ENCODE data around the gene RPH3AL. TPM values are rescaled to one million over a fixed set of nuclear protein-coding genes. Genes with fewer than 3 reads are reported as not detected.

Gene RPH3AL
- total and polyA plus RNA-seq, 10 donors, result 4.8 to 182 (median 49.1) TPM

DNA sequence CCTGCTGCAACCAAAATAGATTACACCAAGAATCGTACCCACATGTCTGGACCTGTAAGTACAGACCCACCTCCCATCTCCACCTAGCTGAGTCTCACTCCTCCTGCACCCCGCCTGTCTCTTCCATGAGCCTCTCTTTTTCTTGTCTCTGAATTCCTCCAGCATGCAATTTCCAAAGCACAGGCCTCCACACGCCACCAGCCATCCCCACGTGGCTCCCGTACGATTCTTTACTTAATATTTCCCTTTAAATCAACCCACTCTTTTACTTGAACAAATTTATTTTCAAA is 1.2 kb downstream of the RPH3AL start:
- peaks cover 35 to 68% (median 57%) of the 10 kb centered on the region in 6 donors for H3K4me1 ChIP-seq
- H3K4me3 ChIP-seq, result no peak overlapping the region
- no peak for DNase-seq
- TF ChIP-seq POLR2A (IDR thresholded peaks at IDR 0.05) (no peak), POLR2AphosphoS5 (IDR thresholded peaks at IDR 0.05) (no peak)
- TF ChIP-seq, protein P1, sequence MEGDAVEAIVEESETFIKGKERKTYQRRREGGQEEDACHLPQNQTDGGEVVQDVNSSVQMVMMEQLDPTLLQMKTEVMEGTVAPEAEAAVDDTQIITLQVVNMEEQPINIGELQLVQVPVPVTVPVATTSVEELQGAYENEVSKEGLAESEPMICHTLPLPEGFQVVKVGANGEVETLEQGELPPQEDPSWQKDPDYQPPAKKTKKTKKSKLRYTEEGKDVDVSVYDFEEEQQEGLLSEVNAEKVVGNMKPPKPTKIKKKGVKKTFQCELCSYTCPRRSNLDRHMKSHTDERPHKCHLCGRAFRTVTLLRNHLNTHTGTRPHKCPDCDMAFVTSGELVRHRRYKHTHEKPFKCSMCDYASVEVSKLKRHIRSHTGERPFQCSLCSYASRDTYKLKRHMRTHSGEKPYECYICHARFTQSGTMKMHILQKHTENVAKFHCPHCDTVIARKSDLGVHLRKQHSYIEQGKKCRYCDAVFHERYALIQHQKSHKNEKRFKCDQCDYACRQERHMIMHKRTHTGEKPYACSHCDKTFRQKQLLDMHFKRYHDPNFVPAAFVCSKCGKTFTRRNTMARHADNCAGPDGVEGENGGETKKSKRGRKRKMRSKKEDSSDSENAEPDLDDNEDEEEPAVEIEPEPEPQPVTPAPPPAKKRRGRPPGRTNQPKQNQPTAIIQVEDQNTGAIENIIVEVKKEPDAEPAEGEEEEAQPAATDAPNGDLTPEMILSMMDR (IDR thresholded peaks at IDR 0.05 in 8 of 11, conservative IDR thresholded peaks at IDR 0.05 in 3 of 11), result no peak
- 63 to 74% (median 69%) methylated on average over 6 of the region's 6 CpGs for WGBS, 5 donors
- intact Hi-C loops (cut with DNase I; ENCODE audit: low total_unique reads), result no loop called here
- H3K36me3 ChIP-seq, result no peaks in the 10 kb centered on the region
- H3K27ac ChIP-seq, result peak overlapping the region; percentile 74 to 91 (median 82)
- H3K27me3 ChIP-seq (replicated peaks in 1 of 7), result no peaks in the 10 kb centered on the region
- H3K9me3 ChIP-seq, result no peaks in the 10 kb centered on the region

DNA sequence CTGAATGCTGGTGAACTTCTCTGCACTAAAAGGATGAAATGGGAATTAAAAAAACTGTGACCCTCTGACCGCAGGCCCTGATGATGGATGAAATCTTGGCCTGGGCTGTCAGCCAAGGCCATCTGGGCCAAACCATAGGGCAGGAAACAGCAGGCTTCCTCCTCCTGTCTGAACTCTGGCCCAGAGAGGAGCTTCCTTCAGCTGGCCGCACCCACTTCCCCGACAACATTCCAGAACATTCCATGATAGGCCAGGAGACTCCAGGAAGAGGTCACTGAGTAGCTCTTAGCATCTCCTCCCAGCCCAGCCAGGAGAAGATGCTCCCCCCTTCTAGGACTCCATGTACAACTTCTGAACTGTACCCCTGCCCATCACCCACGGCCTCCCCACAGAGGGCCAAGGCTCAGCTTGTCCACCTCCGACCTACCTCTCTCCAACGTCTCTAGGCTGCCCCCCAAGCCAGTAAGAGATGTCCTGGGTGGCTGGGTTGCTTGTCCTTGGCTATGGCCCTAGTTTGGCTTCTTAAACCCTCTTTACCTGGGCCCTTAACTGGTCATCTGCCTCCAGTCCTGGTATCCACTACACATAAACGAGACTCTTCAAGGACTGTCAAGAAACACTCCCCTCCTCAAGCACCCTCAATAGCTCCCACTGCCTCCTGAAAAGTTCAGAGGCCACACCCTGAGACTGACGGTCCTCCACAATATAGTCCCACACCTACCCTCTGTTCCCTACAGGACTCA is 1.7 kb downstream of the RPH3AL start:
- Histone ChIP-seq H3K4me1 (peaks cover 35 to 68% (median 57%) of the 10 kb centered on the region in 6 donors), H3K4me3 (no peak overlapping the region), H3K9me3 (no peaks in the 10 kb centered on the region), H3K27me3 (replicated peaks in 1 of 7) (no peaks in the 10 kb centered on the region), H3K27ac (peak overlapping the region; percentile 74 to 91 (median 82)), H3K36me3 (no peaks in the 10 kb centered on the region)
- DNase-seq, result peak; percentile 84
- 27 to 38% (median 36%) methylated on average over 8 of the region's 8 CpGs for whole genome bisulfite sequencing, 5 donors
- intact Hi-C loops (cut with DNase I; ENCODE audit: low total_unique reads), result no loop called here
- TF ChIP-seq, protein P1 (IDR thresholded peaks at IDR 0.05 in 8 of 11, conservative IDR thresholded peaks at IDR 0.05 in 3 of 11), result no peak
- no peak for TF ChIP-seq POLR2A (IDR thresholded peaks at IDR 0.05)
- TF ChIP-seq POLR2AphosphoS5 (IDR thresholded peaks at IDR 0.05), result peak; percentile 50 to 95 (median 91)

DNA sequence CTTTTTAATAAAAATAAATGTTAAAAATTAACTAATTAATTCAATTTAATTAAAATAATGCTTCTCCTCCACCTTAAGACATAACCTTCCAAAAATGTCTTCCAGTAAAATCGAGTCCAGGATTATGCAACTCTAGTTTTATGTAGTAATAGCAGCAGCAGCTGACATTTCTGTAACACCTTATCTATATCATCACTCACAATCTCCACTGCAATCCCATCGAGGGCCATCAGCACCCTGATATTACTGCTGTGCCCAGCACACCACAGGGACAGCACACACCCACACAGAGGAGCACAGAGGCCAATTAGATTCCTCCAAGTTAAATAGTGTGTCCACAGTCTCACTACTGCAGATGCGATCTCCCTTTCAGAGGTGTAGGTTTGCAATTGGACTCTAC is 2.9 kb downstream of the RPH3AL start:
- DNase-seq, result no peak
- Histone ChIP-seq H3K27ac (peak overlapping the region; percentile 62 to 91 (median 82)), H3K4me1 (peaks cover 35 to 68% (median 57%) of the 10 kb centered on the region in 6 donors), H3K9me3 (no peaks in the 10 kb centered on the region), H3K36me3 (no peaks in the 10 kb centered on the region), H3K4me3 (peak overlapping the region in 1 of 8 donors; percentile 2), H3K27me3 (replicated peaks in 1 of 7) (no peaks in the 10 kb centered on the region)
- TF ChIP-seq POLR2AphosphoS5 (IDR thresholded peaks at IDR 0.05), result no peak
- TF ChIP-seq POLR2A (IDR thresholded peaks at IDR 0.05), result no peak
- TF ChIP-seq, protein P1 (IDR thresholded peaks at IDR 0.05 in 8 of 11, conservative IDR thresholded peaks at IDR 0.05 in 3 of 11), result no peak
- 33 to 52% (median 43%) methylated on average over 3 of the region's 3 CpGs for WGBS, 5 donors
- intact Hi-C loops (cut with DNase I; ENCODE audit: low total_unique reads), result no loop called here

DNA sequence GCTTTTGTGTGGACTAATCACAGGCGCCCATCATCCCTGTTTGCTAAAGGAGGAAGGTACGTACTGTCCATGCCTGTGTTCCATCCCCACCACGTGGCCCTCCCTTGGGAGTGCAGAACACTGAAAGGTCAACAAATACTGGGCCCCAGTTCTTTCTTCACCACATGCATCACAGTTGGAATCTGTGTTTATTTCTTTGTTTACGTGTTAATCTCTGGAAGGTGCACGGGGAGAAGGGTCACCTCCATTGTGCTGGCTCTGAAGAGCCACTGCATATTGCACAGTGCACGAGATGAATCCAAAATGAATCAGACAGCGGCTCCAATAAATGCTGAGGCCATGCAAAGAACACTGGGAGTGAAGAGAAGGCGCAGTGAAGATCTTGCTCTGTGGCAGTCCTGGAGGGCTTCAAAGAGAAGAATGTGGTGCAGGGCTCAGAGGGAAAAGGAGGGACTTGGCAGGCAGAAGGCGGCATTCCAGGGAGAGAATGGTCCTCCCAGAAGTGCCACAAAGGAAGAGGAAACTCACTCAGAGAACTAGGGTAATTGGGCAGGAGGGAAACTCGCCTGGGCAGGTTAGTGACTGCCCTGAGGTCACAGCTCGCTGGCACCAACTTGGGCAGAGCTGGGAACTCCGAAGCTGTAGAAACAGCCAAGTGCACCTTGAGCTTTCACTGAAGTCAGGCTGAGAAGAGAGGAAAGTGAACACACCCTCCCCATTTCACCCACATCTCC is 3.7 kb downstream of the RPH3AL start:
- no peaks in the 10 kb centered on the region for H3K9me3 ChIP-seq
- 67 to 77% (median 70%) methylated on average over 12 of the region's 12 CpGs for WGBS, 5 donors
- peaks cover 35 to 67% (median 57%) of the 10 kb centered on the region in 6 donors for H3K4me1 ChIP-seq
- H3K36me3 ChIP-seq, result no peaks in the 10 kb centered on the region
- no peaks in the 10 kb centered on the region for H3K27me3 ChIP-seq (replicated peaks in 1 of 7)
- peak; percentile 45 for DNase-seq
- intact Hi-C loops (cut with DNase I; ENCODE audit: low total_unique reads), result no loop called here
- H3K27ac ChIP-seq, result peak overlapping the region in 7 of 8 donors; percentile 27 to 91 (median 83)
- TF ChIP-seq, protein P1 (IDR thresholded peaks at IDR 0.05 in 8 of 11, conservative IDR thresholded peaks at IDR 0.05 in 3 of 11), result no peak
- no peak for TF ChIP-seq POLR2A (IDR thresholded peaks at IDR 0.05)
- peak in 1 of 3 donors; percentile 50 for TF ChIP-seq POLR2AphosphoS5 (IDR thresholded peaks at IDR 0.05)
- no peak overlapping the region for H3K4me3 ChIP-seq
